LoVo (cell line): ENCODE results near the gene RALGPS1.
A peak's percentile ranks its signal among the peaks of the same experiment; 100 is the strongest.

ENCODE experiments used
- DNase-seq: peaks from one replicate; pipeline ENCODE4 v3.0.0-alpha.2; 2016; ENCODE audit warnings: low spot score

Gene RALGPS1

GRCh38 chr9:126956917-126957686 is 42.5 kb downstream of the RALGPS1 start:
- DNase-seq = peak; percentile 9

GRCh38 chr9:126957687-126958053 is 43.1 kb downstream of the RALGPS1 start:
- DNase-seq = peak; percentile 24

- no peak for DNase-seq
Measured at GRCh38 chr9:126959336-126959735, 44.8 kb downstream of the RALGPS1 start.

- DNase-seq = no peak
Measured at GRCh38 chr9:126959917-126960316, 45.3 kb downstream of the RALGPS1 start.

GRCh38 chr9:126962336-126962735 is 47.8 kb downstream of the RALGPS1 start:
- DNase-seq = no peak

GRCh38 chr9:126965077-126965476 is 50.5 kb downstream of the RALGPS1 start:
- DNase-seq = no peak

GRCh38 chr9:126965541-126966428 is 51.2 kb downstream of the RALGPS1 start:
- peak; percentile 35 for DNase-seq

GRCh38 chr9:126971261-126971660 is 56.7 kb downstream of the RALGPS1 start:
- DNase-seq = no peak

GRCh38 chr9:126973651-126974529 is 59.3 kb downstream of the RALGPS1 start:
- DNase-seq = no peak

GRCh38 chr9:126974594-126974993 is 60.0 kb downstream of the RALGPS1 start:
- DNase-seq = no peak

- DNase-seq = no peak
Measured at GRCh38 chr9:126975327-126976220, 61.0 kb downstream of the RALGPS1 start.

- no peak for DNase-seq
Measured at GRCh38 chr9:126979461-126979860, 64.9 kb downstream of the RALGPS1 start.

- DNase-seq = no peak
Measured at GRCh38 chr9:126980231-126980630, 65.6 kb downstream of the RALGPS1 start.

GRCh38 chr9:126981218-126981617 is 66.6 kb downstream of the RALGPS1 start:
- DNase-seq = no peak

- no peak for DNase-seq
Measured at GRCh38 chr9:126982215-126983002, 67.8 kb downstream of the RALGPS1 start.

- no peak for DNase-seq
Measured at GRCh38 chr9:126983767-126984166, 69.2 kb downstream of the RALGPS1 start.

GRCh38 chr9:126984969-126985368 is 70.4 kb downstream of the RALGPS1 start:
- DNase-seq = peak; percentile 87

- DNase-seq = peak; percentile 97
Measured at GRCh38 chr9:126985870-126986498, 71.4 kb downstream of the RALGPS1 start.

- peak; percentile 82 for DNase-seq
Measured at GRCh38 chr9:126986506-126986951, 71.9 kb downstream of the RALGPS1 start.

- no peak for DNase-seq
Measured at GRCh38 chr9:126988857-126989256, 74.3 kb downstream of the RALGPS1 start.
